Activated T-cell treated with anti-CD3 and anti-CD28 coated beads, Interleukin-2, amount 50 U/mL, for 72 hours (primary cell): Measurements from ENCODE around the gene EIF4A3. TPM values are rescaled to one million over a fixed set of nuclear protein-coding genes. Genes with fewer than 3 reads are reported as not detected.
"Not testable (repeated sequence)": the region's sequence is repeated elsewhere in the genome, so short reads cannot be mapped to it uniquely, and the experiment has no call there.

Experiments
- ATAC-seq, 2 donors: fragments of 150-1000 bp; cut with Tn5 transposase; replicated peaks in 1 of 2; 2 replicates each; pipeline ENCODE4 v1.10.0; 2021; ENCODE audit warnings: moderate library complexity in 2 of 2, mild to moderate bottlenecking in 1 of 2
- DNase-seq, 2 donors: peaks; one replicate each; pipeline ENCODE4 v3.0.0; 2021 to 2022; ENCODE audit warnings: mixed read lengths in 1 of 2
- H3K27ac Mint-ChIP-seq: one replicate; pipeline ENCODE4 v1.8.0; 2022; ENCODE audit warnings: mild to moderate bottlenecking, moderate library complexity, mixed read lengths
- H3K27me3 Mint-ChIP-seq: one replicate; pipeline ENCODE4 v1.8.0; 2022; ENCODE audit warnings: low read depth, mixed read lengths
- H3K36me3 Mint-ChIP-seq, 2 donors: one replicate each; pipeline ENCODE4 v1.8.0; 2022; ENCODE audit warnings: mixed read lengths in 2 of 2, mild to moderate bottlenecking in 1 of 2; ENCODE audit not compliant: insufficient read depth in 2 of 2
- H3K4me1 Mint-ChIP-seq: one replicate; pipeline ENCODE4 v1.8.0; 2022; ENCODE audit warnings: low read depth, mixed read lengths
- H3K4me3 Mint-ChIP-seq, 2 donors: one replicate each; pipeline ENCODE4 v1.8.0; 2022; ENCODE audit warnings: mild to moderate bottlenecking in 2 of 2, mixed read lengths in 2 of 2, moderate library complexity in 2 of 2
- H3K9me3 Mint-ChIP-seq, 2 donors: one replicate each; pipeline ENCODE4 v1.8.0; 2022; ENCODE audit warnings: mixed read lengths in 2 of 2
- total RNA-seq, 2 donors: library from RNA; stranded (reverse); gene quantifications; one replicate each; pipeline ENCODE4 v1.2.3, GENCODE V29; 2022

The EIF4A3 gene
- total RNA-seq, 2 donors from 2014 or later, result 91.8 to 104 TPM

DNA sequence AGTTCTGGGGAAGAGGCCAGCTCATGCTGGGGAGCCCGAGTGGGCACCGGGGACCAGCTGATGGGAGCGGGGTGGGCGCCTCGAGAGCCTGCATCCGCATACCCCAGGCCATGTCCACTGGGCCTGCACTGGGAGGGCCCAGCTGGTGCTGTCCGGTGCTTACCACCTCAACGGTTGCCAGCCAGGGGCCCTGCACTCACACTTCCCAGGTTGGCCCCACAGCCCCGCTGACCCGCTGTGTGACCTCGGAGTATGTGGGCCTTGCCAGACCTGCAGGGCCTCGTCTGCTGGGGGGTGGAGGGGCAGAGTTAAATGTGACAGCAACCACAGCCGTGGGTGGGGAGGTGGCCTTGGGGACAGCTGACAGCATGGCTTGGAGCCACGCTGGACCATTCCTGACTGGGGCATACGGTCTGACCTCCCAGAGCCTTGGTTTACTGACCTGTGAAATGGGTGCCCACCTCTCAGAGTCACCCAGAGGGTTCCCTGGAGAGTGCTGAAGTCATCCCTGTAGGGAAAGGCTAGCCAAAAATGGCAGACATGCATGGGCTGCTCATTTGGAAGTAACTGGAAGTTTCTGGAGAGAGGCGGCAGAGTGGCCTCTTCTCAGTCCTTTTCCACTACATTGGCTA lies 51.0 kb downstream of the EIF4A3 start:
- Mint-ChIP-seq H3K4me3 (no peak overlapping the region), H3K27me3 (no peaks in the 10 kb centered on the region), H3K36me3 (no peaks in the 10 kb centered on the region), H3K4me1 (peaks cover 17% of the 10 kb centered on the region), H3K9me3 (no peaks in the 10 kb centered on the region), H3K27ac (no peak overlapping the region)
- DNase-seq (no peak), ATAC-seq (no peak)

GRCh38 chr17:80095038-80095843 lies 51.7 kb downstream of the EIF4A3 start:
- Mint-ChIP-seq H3K9me3 (no peaks in the 10 kb centered on the region), H3K4me1 (peaks cover 9% of the 10 kb centered on the region), H3K27me3 (no peaks in the 10 kb centered on the region), H3K36me3 (no peaks in the 10 kb centered on the region), H3K27ac (no peak overlapping the region), H3K4me3 (no peak overlapping the region)
- DNase-seq (no peak), ATAC-seq (no peak)

- Mint-ChIP-seq H3K4me1 (no peaks in the 10 kb centered on the region), H3K9me3 (no peaks in the 10 kb centered on the region)
Observed at GRCh38 chr17:80092959-80093358, 54.0 kb downstream of the EIF4A3 start.

DNA sequence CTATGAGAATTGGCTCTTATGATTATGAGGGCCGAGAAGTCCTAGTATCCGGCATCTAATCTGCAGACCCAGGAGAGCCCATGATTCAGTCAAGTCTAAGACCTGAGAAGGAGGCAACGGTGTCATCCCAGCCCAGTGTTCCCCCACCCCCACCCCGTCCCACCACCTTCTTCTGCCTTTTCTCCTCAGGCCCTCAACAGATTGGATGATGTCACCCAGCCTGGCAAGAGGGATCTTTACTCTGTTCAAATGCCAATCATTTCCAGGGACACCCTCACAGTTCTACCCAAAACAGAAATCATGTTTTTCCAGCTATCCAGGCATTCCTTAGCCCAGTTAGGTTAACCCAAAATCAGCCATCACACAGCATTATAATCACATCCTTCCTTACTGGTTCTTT lies 55.6 kb downstream of the EIF4A3 start:
- ATAC-seq, result no peak
- Mint-ChIP-seq H3K36me3 (no peaks in the 10 kb centered on the region), H3K27me3 (no peaks in the 10 kb centered on the region), H3K27ac (no peak overlapping the region), H3K4me1 (no peaks in the 10 kb centered on the region), H3K9me3 (no peaks in the 10 kb centered on the region), H3K4me3 (no peak overlapping the region)
- DNase-seq, result no peak

More at GRCh38 chr17:80092959-80093358, 54.0 kb downstream of the EIF4A3 start:
- ATAC-seq (no peak), DNase-seq (no peak)
- no peaks in the 10 kb centered on the region for H3K27me3 Mint-ChIP-seq
- H3K4me3 Mint-ChIP-seq, result no peak overlapping the region
- H3K36me3 Mint-ChIP-seq, result no peaks in the 10 kb centered on the region
- no peak overlapping the region for H3K27ac Mint-ChIP-seq

DNA sequence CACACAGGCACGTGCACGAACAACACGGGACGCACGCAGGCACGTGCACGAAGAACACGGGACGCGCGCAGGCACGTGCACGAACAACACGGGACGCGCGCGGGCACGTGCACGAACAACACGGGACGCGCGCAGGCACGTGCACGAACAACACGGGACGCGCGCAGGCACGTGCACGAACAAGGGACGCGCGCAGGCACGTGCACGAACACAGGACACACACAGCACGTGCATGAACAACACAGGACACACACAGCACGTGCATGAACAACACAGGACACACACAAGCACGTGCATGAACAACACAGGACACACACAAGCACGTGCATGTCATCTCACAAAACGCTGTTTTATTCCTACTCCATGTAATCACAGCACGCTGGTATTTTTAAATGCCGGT lies 56.8 kb downstream of the EIF4A3 start:
- H3K27me3 Mint-ChIP-seq, H3K9me3 Mint-ChIP-seq, H3K4me1 Mint-ChIP-seq, H3K27ac Mint-ChIP-seq, H3K36me3 Mint-ChIP-seq, H3K4me3 Mint-ChIP-seq, ATAC-seq, DNase-seq: not testable (repeated sequence)

DNA sequence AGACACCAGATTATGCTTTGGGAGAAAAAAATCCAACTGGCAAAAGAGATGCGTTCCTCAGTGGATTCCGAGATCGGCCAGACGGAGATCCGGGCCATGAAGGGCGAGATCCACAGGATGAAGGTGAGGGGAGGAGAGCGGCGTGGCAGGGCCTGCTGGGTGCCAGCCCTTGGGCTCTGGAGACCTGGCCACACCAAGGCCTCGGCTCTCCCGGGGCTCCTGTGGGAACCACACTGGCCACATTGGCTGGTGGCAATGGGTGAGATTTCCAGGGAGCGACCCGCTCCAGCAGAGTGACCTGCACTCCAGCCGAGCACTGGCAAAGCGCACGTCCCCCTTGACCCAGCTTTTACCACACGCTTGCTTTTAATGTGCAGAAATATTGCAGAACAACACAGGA lies 57.2 kb downstream of the EIF4A3 start:
- H3K27me3 Mint-ChIP-seq, result no peaks in the 10 kb centered on the region
- H3K4me3 Mint-ChIP-seq, result no peak overlapping the region
- H3K36me3 Mint-ChIP-seq, result no peaks in the 10 kb centered on the region
- no peaks in the 10 kb centered on the region for H3K4me1 Mint-ChIP-seq
- DNase-seq (no peak), ATAC-seq (no peak)
- no peak overlapping the region for H3K27ac Mint-ChIP-seq
- H3K9me3 Mint-ChIP-seq, result no peaks in the 10 kb centered on the region

- Mint-ChIP-seq H3K27ac (no peak overlapping the region), H3K4me3 (no peak overlapping the region), H3K4me1 (peaks cover 4% of the 10 kb centered on the region), H3K9me3 (no peaks in the 10 kb centered on the region), H3K36me3 (no peaks in the 10 kb centered on the region), H3K27me3 (no peaks in the 10 kb centered on the region)
- ATAC-seq, result no peak
- DNase-seq, result no peak
Observed at GRCh38 chr17:80087346-80088265, 59.3 kb downstream of the EIF4A3 start.

DNA sequence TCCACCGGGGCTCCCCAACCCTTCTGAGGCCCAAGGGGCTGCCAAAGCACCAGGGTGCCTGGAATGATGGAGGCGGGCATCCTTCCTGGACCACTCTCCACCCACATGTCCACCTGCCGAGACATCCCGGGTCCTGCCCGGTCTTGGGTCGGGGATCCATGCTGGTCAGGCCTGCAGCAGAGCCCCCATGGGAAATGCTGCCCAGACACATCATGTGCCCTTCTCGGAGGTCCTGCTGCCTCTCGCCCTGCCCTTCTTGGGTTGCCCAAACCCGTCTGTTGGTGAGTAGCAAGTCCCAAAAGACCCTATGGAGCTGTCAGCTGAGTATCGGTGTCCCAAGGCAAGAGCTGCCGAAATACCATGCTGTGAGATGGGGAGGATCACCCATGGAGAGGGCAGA lies 60.3 kb downstream of the EIF4A3 start:
- no peaks in the 10 kb centered on the region for H3K27me3 Mint-ChIP-seq
- H3K9me3 Mint-ChIP-seq, result no peaks in the 10 kb centered on the region
- H3K27ac Mint-ChIP-seq, result no peak overlapping the region
- peaks cover 6% of the 10 kb centered on the region for H3K4me1 Mint-ChIP-seq
- no peak overlapping the region for H3K4me3 Mint-ChIP-seq
- no peak for ATAC-seq
- no peaks in the 10 kb centered on the region for H3K36me3 Mint-ChIP-seq
- no peak for DNase-seq

DNA sequence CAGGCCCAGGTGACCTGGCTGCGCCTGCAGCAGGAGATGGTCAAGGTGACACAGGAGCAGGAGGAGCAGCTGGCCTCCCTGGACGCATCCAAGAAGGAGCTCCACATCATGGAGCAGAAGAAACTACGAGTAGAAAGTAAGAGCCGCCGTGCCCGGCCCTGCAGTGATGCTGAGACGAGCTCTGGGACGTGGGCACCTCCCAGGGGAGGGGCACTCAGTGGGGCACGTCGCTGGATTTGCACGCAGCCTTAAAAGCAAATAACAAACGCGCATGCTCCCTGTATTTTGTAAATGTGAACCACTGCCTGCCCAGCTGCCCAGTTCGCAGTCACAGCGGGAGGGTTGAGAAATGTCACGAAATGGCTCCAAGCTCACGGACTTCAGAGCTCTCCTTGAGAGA lies 60.8 kb downstream of the EIF4A3 start:
- H3K27ac Mint-ChIP-seq, result no peak overlapping the region
- H3K9me3 Mint-ChIP-seq, result no peaks in the 10 kb centered on the region

GRCh38 chr17:80084773-80085172 lies 62.2 kb downstream of the EIF4A3 start:
- Mint-ChIP-seq H3K36me3 (no peaks in the 10 kb centered on the region), H3K4me1 (peaks cover 6% of the 10 kb centered on the region), H3K27ac (no peak overlapping the region), H3K4me3 (no peak overlapping the region), H3K9me3 (no peaks in the 10 kb centered on the region), H3K27me3 (no peaks in the 10 kb centered on the region)
- no peak for ATAC-seq
- DNase-seq, result no peak

More for the DNA sequence above, 60.8 kb downstream of the EIF4A3 start:
- peaks cover 6% of the 10 kb centered on the region for H3K4me1 Mint-ChIP-seq
- H3K27me3 Mint-ChIP-seq, result no peaks in the 10 kb centered on the region
- no peak for ATAC-seq
- no peak for DNase-seq
- no peak overlapping the region for H3K4me3 Mint-ChIP-seq
- H3K36me3 Mint-ChIP-seq, result no peaks in the 10 kb centered on the region

Other genes with a start within 250 kb of the EIF4A3 start
- gene TBC1D16, start 111.3 kb downstream of the EIF4A3 start, total RNA-seq, result 10 to 100 TPM; 15.8 to 32.8 TPM
- 1 to 10 TPM in 1 of 2 donors, under 1 TPM in 1; 0.53 to 1.3 TPM for gene CCDC40, start 110.5 kb downstream of the EIF4A3 start, total RNA-seq
- 10 to 100 TPM; 31.7 to 37.1 TPM for gene GAA, start 45.5 kb downstream of the EIF4A3 start, total RNA-seq
- under 1 TPM in 1 of 2 donors, not detected in 1; 0.39 TPM for gene CARD14, start 22.9 kb upstream of the EIF4A3 start, total RNA-seq
- gene SGSH, start 73.2 kb upstream of the EIF4A3 start, total RNA-seq, result 10 to 100 TPM; 51.3 to 64.4 TPM
- 10 to 100 TPM; 25.9 to 28.8 TPM for gene SLC26A11, start 73.3 kb upstream of the EIF4A3 start, total RNA-seq
- 100 to 1,000 TPM; 546 to 651 TPM for gene RNF213, start 113.7 kb upstream of the EIF4A3 start, total RNA-seq